Thyroid gland (tissue), 4 donors: ENCODE measurements around the gene PLCB4.
"Not testable (repeated sequence)": the region's sequence is repeated elsewhere in the genome, so short reads cannot be mapped to it uniquely, and the experiment has no call there.

ENCODE experiments used
- POLR2A ChIP-seq, 2 donors: fragments of 450-650 bp; IDR thresholded peaks; one replicate each; pipeline ENCODE4 v1.6.1; 2017; ENCODE audit warnings: antibody characterized with exemption in 2 of 2, mild to moderate bottlenecking in 2 of 2, moderate library complexity in 1 of 2
- TF ChIP-seq, protein P1 (sequence below), 6 experiments: fragments of 200-600 bp in 3 of 6; fragments of 450-650 bp in 3 of 6; sonication (generic) in 3 of 6; IDR thresholded peaks; one replicate each; pipeline ENCODE4 v1.5.1; 2016 to 2019; ENCODE audit warnings: antibody characterized with exemption in 6 of 6, mild to moderate bottlenecking in 2 of 6, inconsistent platforms in 1 of 6, moderate library complexity in 1 of 6

DNA sequence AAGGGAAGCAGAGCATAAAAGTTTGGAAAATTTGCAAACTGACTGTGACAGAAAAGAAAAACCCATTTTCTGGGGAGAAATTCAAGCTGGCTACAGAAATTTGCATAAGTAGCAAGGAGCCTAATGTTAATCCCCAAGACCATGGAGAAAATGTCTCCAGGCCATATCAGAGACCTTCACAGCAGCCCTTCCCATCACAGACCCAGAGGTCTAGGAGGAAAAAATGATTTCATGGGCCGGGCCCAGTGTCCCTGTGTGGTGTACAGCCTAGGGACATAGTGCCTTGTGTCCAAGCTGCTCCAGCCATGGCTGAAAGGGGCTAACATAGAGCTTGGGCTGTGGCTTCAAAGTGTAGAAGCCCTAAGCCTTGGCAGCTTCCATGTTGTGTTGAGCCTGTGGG, 83.3 kb downstream of the PLCB4 start:
- TF ChIP-seq, protein P1, sequence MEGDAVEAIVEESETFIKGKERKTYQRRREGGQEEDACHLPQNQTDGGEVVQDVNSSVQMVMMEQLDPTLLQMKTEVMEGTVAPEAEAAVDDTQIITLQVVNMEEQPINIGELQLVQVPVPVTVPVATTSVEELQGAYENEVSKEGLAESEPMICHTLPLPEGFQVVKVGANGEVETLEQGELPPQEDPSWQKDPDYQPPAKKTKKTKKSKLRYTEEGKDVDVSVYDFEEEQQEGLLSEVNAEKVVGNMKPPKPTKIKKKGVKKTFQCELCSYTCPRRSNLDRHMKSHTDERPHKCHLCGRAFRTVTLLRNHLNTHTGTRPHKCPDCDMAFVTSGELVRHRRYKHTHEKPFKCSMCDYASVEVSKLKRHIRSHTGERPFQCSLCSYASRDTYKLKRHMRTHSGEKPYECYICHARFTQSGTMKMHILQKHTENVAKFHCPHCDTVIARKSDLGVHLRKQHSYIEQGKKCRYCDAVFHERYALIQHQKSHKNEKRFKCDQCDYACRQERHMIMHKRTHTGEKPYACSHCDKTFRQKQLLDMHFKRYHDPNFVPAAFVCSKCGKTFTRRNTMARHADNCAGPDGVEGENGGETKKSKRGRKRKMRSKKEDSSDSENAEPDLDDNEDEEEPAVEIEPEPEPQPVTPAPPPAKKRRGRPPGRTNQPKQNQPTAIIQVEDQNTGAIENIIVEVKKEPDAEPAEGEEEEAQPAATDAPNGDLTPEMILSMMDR (IDR thresholded peaks at IDR 0.05) = not testable (repeated sequence)
- TF ChIP-seq POLR2A (IDR thresholded peaks at IDR 0.05) = not testable (repeated sequence)
